HCT116 (cell line): Measurements from ENCODE around the gene PDE12. TPM values are rescaled to one million over a fixed set of nuclear protein-coding genes. Genes with fewer than 3 reads are reported as not detected.

Experiments
- ATAC-seq: fragments of 200-7000 bp; cut with Tn5 transposase; 2 replicates; pipeline ENCODE4 v1.9.1; 2020; ENCODE audit warnings: mild to moderate bottlenecking, moderate library complexity
- BruUV-seq: library from RNA; stranded (reverse); fragments of 400-500 nt; replicated peaks from 2 replicates; lab custom pipeline; 2021; lab: Mats Ljungman, UMichigan
- CTCF ChIA-PET: fragments of 300-600 bp; sonication (Branson Sonifier 250); formaldehyde crosslinking; loops from one replicate; lab custom pipeline; 2021; ENCODE audit warnings: antibody characterized with exemption; lab: Charles Lee
- POLR2A ChIA-PET: fragments of 300-600, 350-600 bp; sonication (Branson Sonifier 250); formaldehyde crosslinking; loops from one replicate; lab custom pipeline; 2021; ENCODE audit warnings: antibody characterized with exemption; lab: Charles Lee
- RAD21 ChIA-PET, 2 experiments: fragments of 300-600 bp; sonication (Branson Sonifier 250); formaldehyde crosslinking; loops; one replicate each; lab custom pipeline; 2023; ENCODE audit warnings: low total read pairs in 2 of 2; ENCODE audit not compliant: uncharacterized antibody in 2 of 2, unreplicated experiment in 2 of 2, low non-redundant PET in 1 of 2; lab: Charles Lee
- DNase-seq: peaks from one replicate; pipeline ENCODE4 v3.0.0-alpha.2; 2010; ENCODE audit warnings: low read depth, low spot score
- H2AFZ ChIP-seq: fragments of 200-600 bp; shearing (Covaris generic), sonication (generic); 2 replicates; pipeline ENCODE4 v1.6.1; 2017; ENCODE audit warnings: low read depth, mixed run types, mixed read lengths, antibody characterized with exemption, low read length; ENCODE audit not compliant: poor library complexity, severe bottlenecking
- H3K27ac ChIP-seq: 2 replicates; pipeline ENCODE4 v1.5.1; 2012; ENCODE audit warnings: low read depth, low read length
- H3K27me3 ChIP-seq: fragments of 200-600 bp; sonication (generic); 2 replicates; pipeline ENCODE4 v1.6.1; 2016; ENCODE audit warnings: mixed run types, low read length, mixed read lengths; ENCODE audit not compliant: insufficient read depth
- H3K36me3 ChIP-seq, 2 experiments: fragments of 200-500 bp in 1 of 2; fragments of 200-600 bp in 1 of 2; sonication (Bioruptor generic) in 1 of 2; sonication (generic) in 1 of 2; 2 replicates each; pipeline versions ENCODE4 v1.5.1 to v1.6.1; 2014 to 2016; ENCODE audit warnings: low read length in 2 of 2, inconsistent platforms in 1 of 2, mixed read lengths in 1 of 2, mixed run types in 1 of 2; ENCODE audit not compliant: insufficient read depth in 2 of 2, control insufficient read depth in 1 of 2
- H3K4me1 ChIP-seq, 2 experiments: fragments of 200-600 bp in 1 of 2; sonication (generic) in 1 of 2; 2 replicates each; pipeline versions ENCODE4 v1.5.1 to v1.6.1; 2012 to 2017; ENCODE audit warnings: low read length in 2 of 2, inconsistent platforms in 1 of 2, mild to moderate bottlenecking in 1 of 2, mixed read lengths in 1 of 2, mixed run types in 1 of 2, moderate library complexity in 1 of 2; ENCODE audit not compliant: insufficient read depth in 2 of 2, control insufficient read depth in 1 of 2
- H3K4me2 ChIP-seq: fragments of 200-600 bp; sonication (generic); 2 replicates; pipeline ENCODE4 v1.6.1; 2017; ENCODE audit warnings: mixed run types, low read length, mixed read lengths
- H3K4me3 ChIP-seq, 2 experiments: fragments of 200-600 bp in 1 of 2; sonication (generic) in 1 of 2; replicated peaks in 1 of 2; 2 replicates each; pipeline ENCODE4 v1.5.1; 2011 to 2016; ENCODE audit warnings: low read length in 2 of 2, control low read depth in 1 of 2, low read depth in 1 of 2, mild to moderate bottlenecking in 1 of 2, mixed read lengths in 1 of 2, mixed run types in 1 of 2
- H3K79me2 ChIP-seq: fragments of 200-600 bp; sonication (generic); 2 replicates; pipeline ENCODE4 v1.6.1; 2017; ENCODE audit warnings: mild to moderate bottlenecking, mixed run types, low read length, moderate library complexity, mixed read lengths; ENCODE audit not compliant: insufficient read depth
- H3K9ac ChIP-seq: fragments of 200-600 bp; sonication (generic); 2 replicates; pipeline ENCODE4 v1.6.1; 2016; ENCODE audit warnings: low read length, mixed read lengths
- H3K9me2 ChIP-seq: fragments of 200-600 bp; sonication (generic), shearing (Covaris generic); 2 replicates; pipeline ENCODE4 v1.6.1; 2017; ENCODE audit warnings: mixed run types, mild to moderate bottlenecking, moderate library complexity; ENCODE audit not compliant: insufficient read depth
- H3K9me3 ChIP-seq, 2 experiments: fragments of 200-500 bp in 1 of 2; fragments of 200-600 bp in 1 of 2; sonication (Bioruptor generic) in 1 of 2; sonication (generic) in 1 of 2; 2 replicates each; pipeline ENCODE4 v1.6.1; 2014 to 2017; ENCODE audit warnings: low read length in 2 of 2, mixed read lengths in 2 of 2, inconsistent platforms in 1 of 2, low read depth in 1 of 2, mild to moderate bottlenecking in 1 of 2, mixed run types in 1 of 2, moderate library complexity in 1 of 2; ENCODE audit not compliant: control insufficient read depth in 1 of 2, insufficient read depth in 1 of 2
- H4K20me1 ChIP-seq: fragments of 200-600 bp; sonication (generic), shearing (Covaris generic); 2 replicates; pipeline ENCODE4 v1.6.1; 2017; ENCODE audit warnings: mixed run types, mild to moderate bottlenecking, moderate library complexity; ENCODE audit not compliant: insufficient read depth
- CEBPB ChIP-seq: IDR thresholded peaks from 2 replicates; pipeline ENCODE4 v1.6.1; 2012; ENCODE audit warnings: low read depth
- EZH2phosphoT487 ChIP-seq: fragments of 200-600 bp; IDR thresholded peaks from 2 replicates; pipeline ENCODE4 v1.6.1; 2018; ENCODE audit warnings: antibody characterized with exemption, borderline replicate concordance
- intact Hi-C: fragments of 100-400 bp; cut with micrococcal nuclease; formaldehyde crosslinking; loops from 2 replicates; pipeline ENCODE4 v1.10.0; 2022
- total RNA-seq: library from RNA; stranded (reverse); gene quantifications from one replicate; pipeline ENCODE4 v1.2.1, GENCODE V29; 2021; ENCODE audit not compliant: unreplicated experiment
- TF ChIP-seq, protein P1 (sequence below), 3 experiments: fragments of 200-600 bp in 1 of 3; sonication (generic) in 1 of 3; IDR thresholded peaks in 2 of 3; conservative IDR thresholded peaks in 1 of 3; 2 replicates each; pipeline ENCODE4 v1.5.1; 2012 to 2017; ENCODE audit warnings: low read depth in 2 of 3, low read length in 2 of 3, antibody characterized with exemption in 1 of 3, borderline replicate concordance in 1 of 3, control low read depth in 1 of 3, mild to moderate bottlenecking in 1 of 3, mixed read lengths in 1 of 3, mixed run types in 1 of 3, moderate library complexity in 1 of 3; ENCODE audit not compliant: insufficient read depth in 1 of 3
- TF ChIP-seq, protein P2 (sequence below): IDR thresholded peaks from 2 replicates; pipeline ENCODE4 v1.6.1; 2012; ENCODE audit warnings: low read depth

PDE12 gene
- total RNA-seq, 1 experiment from 2014 or later: 28.3 TPM

DNA sequence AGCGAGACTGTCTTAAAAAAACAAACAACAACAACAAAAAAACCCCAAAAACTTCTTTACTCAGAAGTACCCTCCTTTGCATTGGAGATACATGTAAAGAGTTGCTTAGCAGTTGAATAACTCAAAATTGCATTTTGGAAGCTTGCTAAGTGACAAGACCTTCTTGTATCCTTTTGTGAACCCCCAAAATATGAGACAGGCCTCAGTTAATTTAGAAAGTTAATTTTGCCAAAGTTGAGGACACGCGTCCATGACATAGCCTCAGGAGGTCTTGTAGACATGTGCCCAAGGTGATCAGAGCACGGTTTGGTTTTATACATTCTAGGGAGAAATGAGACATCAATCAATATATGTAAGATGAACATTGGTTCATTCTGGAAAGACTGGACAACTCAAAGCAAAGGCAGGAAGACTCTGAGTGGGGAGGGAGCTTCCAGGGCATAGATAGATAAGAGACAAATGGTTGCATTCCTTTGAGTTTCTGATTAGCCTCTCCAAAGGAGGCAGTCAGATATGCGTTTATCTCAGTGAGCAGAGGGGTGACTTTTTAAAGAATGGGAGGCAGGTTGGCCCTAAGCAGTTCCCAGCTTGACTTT, 42.8 kb downstream of the PDE12 start:
- H3K36me3 ChIP-seq: peaks cover 0 to 3% of the 10 kb centered on the region in 2 experiments; a peak in 1 of 4 replicates
- ChIA-PET POLR2A (interaction anchor here (1.2 kb wide), 1 partner anchor 30 kb away, joined by 5 read pairs; no protein-coding TSS in a partner anchor), RAD21 (no interaction called here), CTCF (no interaction called here)
- ATAC-seq (no peak), DNase-seq (no peak)
- no peak overlapping the region for H2AFZ ChIP-seq
- H3K27ac ChIP-seq: peak overlapping the region; percentile 73
- H3K9me2 ChIP-seq: no peaks in the 10 kb centered on the region
- H3K9ac ChIP-seq: peak overlapping the region; percentile 83
- TF ChIP-seq, protein P1, sequence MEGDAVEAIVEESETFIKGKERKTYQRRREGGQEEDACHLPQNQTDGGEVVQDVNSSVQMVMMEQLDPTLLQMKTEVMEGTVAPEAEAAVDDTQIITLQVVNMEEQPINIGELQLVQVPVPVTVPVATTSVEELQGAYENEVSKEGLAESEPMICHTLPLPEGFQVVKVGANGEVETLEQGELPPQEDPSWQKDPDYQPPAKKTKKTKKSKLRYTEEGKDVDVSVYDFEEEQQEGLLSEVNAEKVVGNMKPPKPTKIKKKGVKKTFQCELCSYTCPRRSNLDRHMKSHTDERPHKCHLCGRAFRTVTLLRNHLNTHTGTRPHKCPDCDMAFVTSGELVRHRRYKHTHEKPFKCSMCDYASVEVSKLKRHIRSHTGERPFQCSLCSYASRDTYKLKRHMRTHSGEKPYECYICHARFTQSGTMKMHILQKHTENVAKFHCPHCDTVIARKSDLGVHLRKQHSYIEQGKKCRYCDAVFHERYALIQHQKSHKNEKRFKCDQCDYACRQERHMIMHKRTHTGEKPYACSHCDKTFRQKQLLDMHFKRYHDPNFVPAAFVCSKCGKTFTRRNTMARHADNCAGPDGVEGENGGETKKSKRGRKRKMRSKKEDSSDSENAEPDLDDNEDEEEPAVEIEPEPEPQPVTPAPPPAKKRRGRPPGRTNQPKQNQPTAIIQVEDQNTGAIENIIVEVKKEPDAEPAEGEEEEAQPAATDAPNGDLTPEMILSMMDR (IDR thresholded peaks at IDR 0.05 in 2 of 3, conservative IDR thresholded peaks at IDR 0.05 in 1 of 3; ENCODE audit: borderline replicate concordance in 1 of 3, insufficient read depth in 1 of 3, low read depth in 2 of 3, low read length in 2 of 3): no peak
- TF ChIP-seq EZH2phosphoT487 (no peak), CEBPB (no peak)
- TF ChIP-seq, protein P2, sequence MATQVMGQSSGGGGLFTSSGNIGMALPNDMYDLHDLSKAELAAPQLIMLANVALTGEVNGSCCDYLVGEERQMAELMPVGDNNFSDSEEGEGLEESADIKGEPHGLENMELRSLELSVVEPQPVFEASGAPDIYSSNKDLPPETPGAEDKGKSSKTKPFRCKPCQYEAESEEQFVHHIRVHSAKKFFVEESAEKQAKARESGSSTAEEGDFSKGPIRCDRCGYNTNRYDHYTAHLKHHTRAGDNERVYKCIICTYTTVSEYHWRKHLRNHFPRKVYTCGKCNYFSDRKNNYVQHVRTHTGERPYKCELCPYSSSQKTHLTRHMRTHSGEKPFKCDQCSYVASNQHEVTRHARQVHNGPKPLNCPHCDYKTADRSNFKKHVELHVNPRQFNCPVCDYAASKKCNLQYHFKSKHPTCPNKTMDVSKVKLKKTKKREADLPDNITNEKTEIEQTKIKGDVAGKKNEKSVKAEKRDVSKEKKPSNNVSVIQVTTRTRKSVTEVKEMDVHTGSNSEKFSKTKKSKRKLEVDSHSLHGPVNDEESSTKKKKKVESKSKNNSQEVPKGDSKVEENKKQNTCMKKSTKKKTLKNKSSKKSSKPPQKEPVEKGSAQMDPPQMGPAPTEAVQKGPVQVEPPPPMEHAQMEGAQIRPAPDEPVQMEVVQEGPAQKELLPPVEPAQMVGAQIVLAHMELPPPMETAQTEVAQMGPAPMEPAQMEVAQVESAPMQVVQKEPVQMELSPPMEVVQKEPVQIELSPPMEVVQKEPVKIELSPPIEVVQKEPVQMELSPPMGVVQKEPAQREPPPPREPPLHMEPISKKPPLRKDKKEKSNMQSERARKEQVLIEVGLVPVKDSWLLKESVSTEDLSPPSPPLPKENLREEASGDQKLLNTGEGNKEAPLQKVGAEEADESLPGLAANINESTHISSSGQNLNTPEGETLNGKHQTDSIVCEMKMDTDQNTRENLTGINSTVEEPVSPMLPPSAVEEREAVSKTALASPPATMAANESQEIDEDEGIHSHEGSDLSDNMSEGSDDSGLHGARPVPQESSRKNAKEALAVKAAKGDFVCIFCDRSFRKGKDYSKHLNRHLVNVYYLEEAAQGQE: no peak
- no peaks in the 10 kb centered on the region for H3K27me3 ChIP-seq
- H4K20me1 ChIP-seq: 0 out of 2 replicates have a peak, but pooled peaks cover 4% of the 10 kb centered on the region
- peak overlapping the region; percentile 78 for H3K4me2 ChIP-seq
- intact Hi-C loops: loop anchor here (5.0 kb wide), 1 partner anchor 448 kb away; no protein-coding TSS in a partner anchor
- BruUV-seq: no TSS peak
- peaks cover 5 to 17% of the 10 kb centered on the region in 2 experiments; a peak in 3 of 4 replicates for H3K4me1 ChIP-seq
- H3K79me2 ChIP-seq: peaks cover 49% of the 10 kb centered on the region
- no peaks in the 10 kb centered on the region for H3K9me3 ChIP-seq
- peak overlapping the region; percentile 75 to 88 for H3K4me3 ChIP-seq
